Cardiac fibroblast (primary cell): ENCODE data around the gene LRP1.

Experiments
- DNase-seq, 2 donors: peaks; one replicate each; pipeline versions ENCODE4 v3.0.0 to v3.0.0-alpha.2; 2010; ENCODE audit warnings: low read depth in 2 of 2
- H3K4me3 ChIP-seq, 2 donors: replicated peaks in 1 of 2; 1 replicate in 1 of 2; 2 replicates in 1 of 2; pipeline ENCODE4 v1.5.1; 2011; ENCODE audit warnings: low read depth in 2 of 2, low read length in 2 of 2, mild to moderate bottlenecking in 2 of 2, moderate library complexity in 1 of 2
- CTCF ChIP-seq: IDR thresholded peaks from one replicate; pipeline ENCODE4 v1.5.1; 2011; ENCODE audit warnings: low read depth, mild to moderate bottlenecking, low read length, inconsistent platforms

The LRP1 gene

GRCh38 chr12:57124261-57124877 lies 3.9 kb upstream of the LRP1 start:
- H3K4me3 ChIP-seq: no peak overlapping the region
- DNase-seq: peak; percentile 84 to 86
- TF ChIP-seq CTCF: peak; percentile 98

GRCh38 chr12:57126061-57126460 lies 2.2 kb upstream of the LRP1 start:
- no peak overlapping the region for H3K4me3 ChIP-seq
- TF ChIP-seq CTCF: no peak
- DNase-seq: no peak

GRCh38 chr12:57126561-57126960 lies 1.7 kb upstream of the LRP1 start:
- no peak for TF ChIP-seq CTCF
- no peak for DNase-seq
- no peak overlapping the region for H3K4me3 ChIP-seq

- TF ChIP-seq CTCF: no peak
- peak overlapping the region; percentile 87 to 88 for H3K4me3 ChIP-seq
- no peak for DNase-seq
Observed at GRCh38 chr12:57127101-57127725, 1.1 kb upstream of the LRP1 start.

- H3K4me3 ChIP-seq: peak overlapping the region; percentile 87 to 88
- no peak for DNase-seq
- no peak for TF ChIP-seq CTCF
Observed at GRCh38 chr12:57128519-57129247, 400 bp downstream of the LRP1 start.

- peak in 1 of 2 donors; percentile 39 for DNase-seq
- peak overlapping the region; percentile 87 to 88 for H3K4me3 ChIP-seq
- TF ChIP-seq CTCF: no peak
Observed at GRCh38 chr12:57129321-57129842, 1.1 kb downstream of the LRP1 start.
